GM12872 (cell line): ENCODE data around the gene ACVRL1.

Source experiments
- TF ChIP-seq, protein P1 (sequence below): IDR thresholded peaks from 3 replicates; pipeline ENCODE4 v1.5.1; 2011; ENCODE audit warnings: low read depth, mild to moderate bottlenecking, low read length, moderate library complexity; ENCODE audit not compliant: insufficient read depth

ACVRL1 gene

DNA sequence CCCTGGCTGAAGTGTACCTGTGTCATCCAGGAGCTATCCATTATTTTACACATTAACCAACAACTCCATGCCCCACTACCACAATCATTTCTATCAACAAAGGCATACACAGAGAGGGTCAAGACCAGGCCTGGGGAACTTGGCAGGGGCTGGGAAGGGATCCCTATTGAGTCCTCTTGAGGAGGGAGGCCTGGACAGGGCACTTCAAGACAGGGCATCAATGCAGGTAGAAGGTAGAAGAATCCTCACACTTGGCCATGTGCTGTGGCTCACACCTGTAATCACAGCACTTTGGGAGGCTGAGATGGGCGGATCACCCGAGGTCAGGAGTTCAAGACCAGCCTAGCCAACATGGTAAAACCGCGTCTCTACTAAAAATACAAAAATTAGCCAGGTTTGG, 32.8 kb upstream of the ACVRL1 start:
- TF ChIP-seq, protein P1, sequence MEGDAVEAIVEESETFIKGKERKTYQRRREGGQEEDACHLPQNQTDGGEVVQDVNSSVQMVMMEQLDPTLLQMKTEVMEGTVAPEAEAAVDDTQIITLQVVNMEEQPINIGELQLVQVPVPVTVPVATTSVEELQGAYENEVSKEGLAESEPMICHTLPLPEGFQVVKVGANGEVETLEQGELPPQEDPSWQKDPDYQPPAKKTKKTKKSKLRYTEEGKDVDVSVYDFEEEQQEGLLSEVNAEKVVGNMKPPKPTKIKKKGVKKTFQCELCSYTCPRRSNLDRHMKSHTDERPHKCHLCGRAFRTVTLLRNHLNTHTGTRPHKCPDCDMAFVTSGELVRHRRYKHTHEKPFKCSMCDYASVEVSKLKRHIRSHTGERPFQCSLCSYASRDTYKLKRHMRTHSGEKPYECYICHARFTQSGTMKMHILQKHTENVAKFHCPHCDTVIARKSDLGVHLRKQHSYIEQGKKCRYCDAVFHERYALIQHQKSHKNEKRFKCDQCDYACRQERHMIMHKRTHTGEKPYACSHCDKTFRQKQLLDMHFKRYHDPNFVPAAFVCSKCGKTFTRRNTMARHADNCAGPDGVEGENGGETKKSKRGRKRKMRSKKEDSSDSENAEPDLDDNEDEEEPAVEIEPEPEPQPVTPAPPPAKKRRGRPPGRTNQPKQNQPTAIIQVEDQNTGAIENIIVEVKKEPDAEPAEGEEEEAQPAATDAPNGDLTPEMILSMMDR: no peak

DNA sequence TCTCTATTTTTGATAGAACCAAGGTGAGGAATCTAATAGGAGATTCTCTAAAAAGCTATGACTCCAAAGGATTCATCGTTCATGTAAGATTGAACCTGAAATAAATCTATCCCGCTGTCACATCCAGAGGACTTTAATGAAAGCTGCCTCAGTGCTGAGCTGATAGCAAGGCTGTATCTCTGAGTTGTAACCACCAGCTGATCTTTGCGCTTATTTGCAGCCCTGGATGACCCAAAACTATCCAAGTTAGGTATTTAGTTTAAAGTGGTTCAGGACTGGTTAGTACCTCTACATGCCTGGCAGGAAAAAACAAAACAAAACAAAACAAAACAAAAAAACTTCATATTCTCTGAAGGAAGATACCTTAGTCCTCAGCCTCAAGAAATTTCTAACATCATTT, 28.2 kb upstream of the ACVRL1 start:
- TF ChIP-seq, protein P1: no peak

DNA sequence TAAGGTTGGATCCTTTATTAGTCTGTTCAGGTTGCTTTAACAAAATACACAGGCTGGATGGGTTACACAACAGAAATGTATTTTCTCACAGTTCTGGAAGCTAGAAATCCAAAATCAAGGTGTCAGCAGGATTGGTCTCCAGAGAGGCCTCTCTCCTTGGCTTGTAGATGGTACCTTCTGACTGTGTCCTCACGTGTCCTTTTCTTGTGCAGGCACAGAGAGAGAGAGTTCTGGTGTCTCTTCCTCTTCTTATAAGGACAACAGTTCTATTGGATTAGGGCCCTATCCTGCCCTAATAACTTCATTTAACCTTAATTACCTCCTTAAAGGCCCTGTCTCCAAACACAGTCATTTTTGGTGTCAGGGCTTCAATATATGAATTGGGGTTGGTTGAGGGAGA, 24.0 kb upstream of the ACVRL1 start:
- TF ChIP-seq, protein P1: no peak

DNA sequence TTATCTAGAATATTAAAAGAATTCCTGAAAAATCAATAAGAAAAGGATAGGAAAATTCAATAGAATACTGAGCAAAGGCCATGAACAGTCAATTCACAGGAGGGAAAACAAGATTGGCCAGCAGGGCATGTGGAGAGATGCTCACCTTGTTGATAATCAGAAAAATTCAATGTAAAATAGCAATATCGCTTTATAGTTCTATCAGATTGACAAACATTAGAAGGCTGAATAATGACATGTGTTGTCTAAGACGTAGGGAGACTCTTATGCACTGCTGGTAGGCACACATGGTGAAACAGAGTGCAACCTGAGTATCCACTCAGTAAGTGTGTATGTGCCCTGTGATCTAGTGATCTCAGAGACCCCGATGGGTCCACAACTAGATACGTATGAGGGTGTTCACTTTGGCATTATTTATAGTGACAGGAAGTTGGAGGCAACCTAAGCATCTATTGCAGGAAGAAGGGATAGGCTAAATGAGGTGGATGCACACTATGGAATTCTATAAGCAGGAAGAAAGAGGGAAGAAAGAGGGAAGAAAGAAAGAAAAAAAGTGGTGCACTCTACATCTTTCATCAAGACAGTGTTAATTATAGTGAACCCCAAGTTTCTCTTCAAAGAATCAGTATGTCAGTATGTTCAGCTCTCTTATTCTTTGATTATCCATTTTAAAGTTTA, 23.2 kb upstream of the ACVRL1 start:
- TF ChIP-seq, protein P1: no peak

DNA sequence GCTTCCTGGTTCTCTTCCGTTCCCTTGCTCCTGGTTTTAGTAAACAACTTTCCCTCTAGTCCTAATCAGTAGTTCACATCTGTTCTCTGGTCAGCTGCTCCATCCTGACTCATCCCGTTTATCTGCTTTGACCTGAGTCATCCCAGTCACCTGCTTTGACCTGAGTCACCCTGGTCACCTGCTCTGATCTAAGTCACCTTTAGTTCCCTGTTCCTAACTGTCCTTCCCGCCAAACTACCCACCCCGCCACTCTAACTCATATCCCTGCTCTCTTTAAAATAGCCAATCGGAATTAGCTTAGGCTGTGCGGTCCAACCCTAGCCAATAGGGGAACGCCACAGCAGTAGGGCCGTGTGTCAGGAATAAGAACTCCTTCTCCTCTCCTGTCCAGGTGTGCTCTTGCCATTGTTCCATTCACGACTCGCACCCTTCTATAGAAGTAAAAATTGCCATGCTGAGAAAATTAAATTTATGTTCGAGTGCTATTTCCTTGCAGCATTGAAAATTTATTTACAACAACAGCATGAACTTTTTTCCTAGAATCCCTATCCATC, 22.6 kb upstream of the ACVRL1 start:
- TF ChIP-seq, protein P1: no peak

DNA sequence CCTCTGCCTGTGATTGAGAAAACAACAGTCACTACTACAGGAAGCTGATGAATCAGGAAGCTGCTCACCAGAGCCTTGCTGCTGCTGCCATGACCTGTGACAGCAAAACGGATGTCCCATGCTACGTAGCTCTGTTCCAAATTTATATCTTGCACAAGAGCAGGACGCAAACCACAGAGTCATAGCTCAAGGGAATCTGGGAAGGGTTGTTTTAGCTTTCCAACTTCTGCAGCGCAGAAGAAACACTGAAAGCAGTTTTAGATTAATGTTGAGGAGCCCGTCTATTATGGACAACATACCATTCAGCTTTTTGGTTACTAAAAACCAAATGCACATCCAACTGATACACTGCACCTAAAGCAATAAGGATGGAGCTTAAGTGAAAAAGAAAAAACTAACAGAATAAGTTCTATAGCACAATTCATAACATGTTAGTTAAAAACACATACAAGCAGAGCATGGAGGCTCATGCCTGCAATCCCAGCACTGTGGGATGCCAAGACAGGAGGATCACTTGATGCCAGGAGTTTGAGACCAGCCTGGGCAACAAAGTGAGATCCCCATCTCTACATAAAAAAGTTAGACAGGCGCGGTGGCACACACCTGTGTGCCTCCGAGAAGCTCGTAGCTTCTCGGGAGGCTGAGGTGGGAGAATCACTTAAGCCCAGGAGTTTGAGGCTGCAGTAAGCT, 21.1 kb upstream of the ACVRL1 start:
- TF ChIP-seq, protein P1: no peak

DNA sequence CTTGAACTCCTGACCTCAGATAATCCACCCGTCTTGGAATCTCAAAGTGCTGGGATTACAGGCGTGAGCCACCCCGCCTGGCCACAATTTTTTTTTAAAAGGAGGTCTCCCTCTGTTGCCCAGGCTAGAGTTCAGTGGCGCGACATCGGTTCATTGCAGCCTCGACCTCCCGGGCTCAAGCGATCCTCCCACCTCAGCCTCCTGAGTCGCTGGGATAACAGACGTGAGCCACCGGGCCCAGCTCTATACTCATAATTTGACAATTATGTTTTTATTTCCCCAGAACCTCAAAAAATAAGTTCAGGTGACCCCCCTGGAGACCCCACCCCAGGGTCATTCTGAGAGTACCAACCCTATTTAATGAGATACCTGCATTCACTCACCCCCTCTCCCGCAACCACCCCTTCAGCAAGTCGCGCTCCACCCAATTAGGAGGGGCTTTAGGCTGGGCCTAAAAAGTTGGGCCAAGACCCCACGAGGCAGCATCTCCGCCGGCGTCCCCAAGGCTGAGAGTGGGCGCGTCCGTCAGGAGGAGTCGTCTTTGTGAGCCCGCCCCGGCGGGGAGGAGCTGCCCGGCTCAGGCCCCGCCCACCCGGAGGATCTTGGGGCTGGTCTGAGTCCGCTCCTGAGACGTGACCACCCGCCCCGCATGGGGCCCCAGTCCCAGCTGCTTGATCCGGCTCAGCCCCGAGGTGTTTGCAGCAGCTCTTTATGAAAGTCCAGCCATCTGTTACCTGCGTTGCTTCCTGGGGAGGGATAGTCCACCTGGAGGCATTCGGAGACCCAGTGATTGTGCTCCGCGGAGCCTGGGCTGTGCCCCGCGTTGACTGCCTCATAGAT, 19.6 kb upstream of the ACVRL1 start, which contains the start of gene ANKRD33:
ANKRD33 (plus strand) TSS at position 628 of the 840 bp plus-strand sequence; CDS start at position 712, 84 bp downstream.
- TF ChIP-seq, protein P1: no peak
